ENCODE data around the gene NDUFA12. TPM values are rescaled to one million over a fixed set of nuclear protein-coding genes. Genes with fewer than 3 reads are reported as not detected.

NDUFA12 gene
- polyA plus RNA-seq, 1 experiment, result 52.7 TPM

DNA sequence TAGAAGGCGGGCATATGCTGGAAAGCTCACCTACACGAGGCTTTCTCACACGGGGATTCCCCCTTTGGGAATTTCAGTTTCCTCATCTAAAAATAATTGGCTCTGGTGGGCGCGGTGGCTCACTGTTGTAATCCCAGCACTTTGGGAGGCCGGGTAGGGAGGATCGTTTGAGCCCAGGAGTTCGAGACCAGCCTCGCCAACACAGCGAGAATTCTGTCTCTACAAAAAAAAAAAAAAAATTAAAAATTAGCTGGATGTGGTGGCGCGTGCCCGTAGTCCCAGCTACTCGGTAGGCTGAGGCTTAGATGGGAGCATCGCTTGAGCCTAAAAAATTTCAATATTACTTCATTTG lies 400 bp upstream of the NDUFA12 start:
- POLR2A ChIA-PET, result interaction anchor here (0.9 kb wide), 1 partner anchor 20 kb away, joined by 5 read pairs; no protein-coding TSS in a partner anchor
- TF ChIP-seq, protein P1, sequence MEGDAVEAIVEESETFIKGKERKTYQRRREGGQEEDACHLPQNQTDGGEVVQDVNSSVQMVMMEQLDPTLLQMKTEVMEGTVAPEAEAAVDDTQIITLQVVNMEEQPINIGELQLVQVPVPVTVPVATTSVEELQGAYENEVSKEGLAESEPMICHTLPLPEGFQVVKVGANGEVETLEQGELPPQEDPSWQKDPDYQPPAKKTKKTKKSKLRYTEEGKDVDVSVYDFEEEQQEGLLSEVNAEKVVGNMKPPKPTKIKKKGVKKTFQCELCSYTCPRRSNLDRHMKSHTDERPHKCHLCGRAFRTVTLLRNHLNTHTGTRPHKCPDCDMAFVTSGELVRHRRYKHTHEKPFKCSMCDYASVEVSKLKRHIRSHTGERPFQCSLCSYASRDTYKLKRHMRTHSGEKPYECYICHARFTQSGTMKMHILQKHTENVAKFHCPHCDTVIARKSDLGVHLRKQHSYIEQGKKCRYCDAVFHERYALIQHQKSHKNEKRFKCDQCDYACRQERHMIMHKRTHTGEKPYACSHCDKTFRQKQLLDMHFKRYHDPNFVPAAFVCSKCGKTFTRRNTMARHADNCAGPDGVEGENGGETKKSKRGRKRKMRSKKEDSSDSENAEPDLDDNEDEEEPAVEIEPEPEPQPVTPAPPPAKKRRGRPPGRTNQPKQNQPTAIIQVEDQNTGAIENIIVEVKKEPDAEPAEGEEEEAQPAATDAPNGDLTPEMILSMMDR (IDR thresholded peaks at IDR 0.05; ENCODE audit: insufficient read depth, low read depth, low read length), result no peak
- Histone ChIP-seq H3K4me3 (ENCODE audit: low read depth, low read length) (peak overlapping the region; percentile 53), H3K27me3 (ENCODE audit: control insufficient read depth, insufficient read depth, low read length) (no peaks in the 10 kb centered on the region), H3K36me3 (ENCODE audit: control insufficient read depth, insufficient read depth, low read length) (no peaks in the 10 kb centered on the region)
- CTCF ChIA-PET, result interaction anchor here (0.6 to 1.0 kb wide), 6 partner anchors 9 to 774 kb away, joined by 3 read pairs; no protein-coding TSS in a partner anchor
- DNase-seq (ENCODE audit: low read depth), result no peak

DNA sequence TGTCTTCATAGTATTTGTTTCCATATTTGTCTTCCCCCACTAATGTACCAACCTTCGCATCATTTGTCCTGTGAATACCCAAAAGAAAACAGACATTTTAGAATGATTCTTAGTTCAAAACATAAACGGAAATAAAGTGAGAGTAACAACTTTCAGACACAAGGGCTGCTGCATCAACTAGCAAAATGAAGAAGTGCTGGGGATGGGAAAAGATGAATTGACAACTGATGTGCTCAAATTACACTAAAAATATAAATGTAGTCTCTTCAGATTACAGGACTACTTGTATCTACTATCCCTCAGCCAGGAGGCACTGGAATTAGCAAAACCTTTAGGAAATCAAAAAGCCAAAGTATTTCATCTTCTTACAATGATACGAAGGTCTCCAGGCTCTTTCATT lies 743 bp downstream of the NDUFA12 start:
- no peak for DNase-seq (ENCODE audit: low read depth)
- Histone ChIP-seq H3K4me3 (ENCODE audit: low read depth, low read length) (peak overlapping the region; percentile 53), H3K36me3 (ENCODE audit: control insufficient read depth, insufficient read depth, low read length) (no peaks in the 10 kb centered on the region), H3K27me3 (ENCODE audit: control insufficient read depth, insufficient read depth, low read length) (no peaks in the 10 kb centered on the region)
- TF ChIP-seq, protein P1 (IDR thresholded peaks at IDR 0.05; ENCODE audit: insufficient read depth, low read depth, low read length), result no peak
- CTCF ChIA-PET, result interaction anchor here (0.9 kb wide), 1 partner anchor 138 kb away, joined by 3 read pairs; no protein-coding TSS in a partner anchor
- POLR2A ChIA-PET, result no interaction called here

DNA sequence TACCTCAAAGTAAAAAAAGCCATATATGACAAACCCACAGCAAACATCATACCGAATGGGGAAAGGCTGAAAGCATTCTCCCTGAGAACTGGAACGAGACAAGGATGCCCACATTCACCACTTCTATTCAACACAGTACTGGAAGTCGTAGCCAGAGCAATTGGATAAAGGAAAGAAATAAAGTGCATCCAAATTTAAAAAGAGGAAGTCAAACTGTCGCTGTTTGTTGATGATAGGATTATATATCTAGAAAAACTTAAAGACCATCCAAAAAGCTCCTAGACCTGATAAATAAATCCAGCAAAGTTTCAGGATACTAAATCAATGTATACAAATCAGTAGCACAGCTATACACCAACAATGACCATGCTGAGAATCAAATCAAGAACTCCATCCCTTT lies 5.2 kb downstream of the NDUFA12 start:
- Histone ChIP-seq H3K4me3 (ENCODE audit: low read depth, low read length) (no peak overlapping the region), H3K27me3 (ENCODE audit: control insufficient read depth, insufficient read depth, low read length) (no peaks in the 10 kb centered on the region), H3K36me3 (ENCODE audit: control insufficient read depth, insufficient read depth, low read length) (no peaks in the 10 kb centered on the region)
- CTCF ChIA-PET, result no interaction called here
- POLR2A ChIA-PET, result no interaction called here
- DNase-seq (ENCODE audit: low read depth), result no peak
- TF ChIP-seq, protein P1 (IDR thresholded peaks at IDR 0.05; ENCODE audit: insufficient read depth, low read depth, low read length), result no peak

DNA sequence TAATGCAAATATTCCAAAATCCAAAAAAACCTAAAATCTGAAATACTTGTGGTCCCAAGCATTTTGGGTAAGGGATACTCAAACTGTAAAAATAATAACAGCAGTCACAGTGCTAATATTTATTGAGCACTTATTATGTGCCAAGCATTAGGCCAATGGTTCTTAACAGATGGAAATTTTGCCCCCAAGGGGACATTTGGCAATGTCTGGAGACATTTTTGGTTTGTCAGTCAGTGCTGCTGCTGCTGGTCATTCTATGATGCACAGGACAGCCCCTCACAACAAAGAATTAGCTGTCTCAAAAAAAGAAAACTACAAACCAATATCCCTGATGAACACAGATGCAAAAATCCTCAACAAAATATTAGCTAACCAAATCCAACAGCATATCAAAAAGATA lies 5.8 kb downstream of the NDUFA12 start:
- Histone ChIP-seq H3K27me3 (ENCODE audit: control insufficient read depth, insufficient read depth, low read length) (no peaks in the 10 kb centered on the region), H3K36me3 (ENCODE audit: control insufficient read depth, insufficient read depth, low read length) (no peaks in the 10 kb centered on the region), H3K4me3 (ENCODE audit: low read depth, low read length) (no peak overlapping the region)
- TF ChIP-seq, protein P1 (IDR thresholded peaks at IDR 0.05; ENCODE audit: insufficient read depth, low read depth, low read length), result no peak
- ChIA-PET POLR2A (no interaction called here), CTCF (no interaction called here)
- no peak for DNase-seq (ENCODE audit: low read depth)

DNA sequence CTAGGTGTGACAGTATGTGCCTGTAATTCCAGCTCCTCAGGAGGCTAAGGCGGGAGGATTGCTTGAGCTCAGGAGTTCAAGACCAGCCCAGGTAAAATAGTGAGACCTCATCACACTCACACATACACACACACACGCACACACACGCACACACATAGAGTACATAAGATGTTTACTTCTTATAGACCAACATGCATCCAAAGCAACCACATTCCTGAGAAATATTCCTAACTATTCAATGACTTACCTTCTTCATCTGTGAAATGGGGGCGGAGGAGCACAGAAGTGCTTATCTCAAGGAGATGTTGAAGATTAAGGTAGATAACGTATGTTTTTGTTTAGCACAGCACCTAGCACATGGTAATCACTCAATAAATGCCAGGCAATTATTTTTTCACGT lies 6.4 kb downstream of the NDUFA12 start:
- TF ChIP-seq, protein P1 (IDR thresholded peaks at IDR 0.05; ENCODE audit: insufficient read depth, low read depth, low read length), result no peak
- ChIA-PET CTCF (no interaction called here), POLR2A (no interaction called here)
- no peak for DNase-seq (ENCODE audit: low read depth)
- H3K27me3 ChIP-seq (ENCODE audit: control insufficient read depth, insufficient read depth, low read length), result no peaks in the 10 kb centered on the region
- peaks cover 2% of the 10 kb centered on the region; the same call in 1 of the 2 replicates for H3K36me3 ChIP-seq (ENCODE audit: control insufficient read depth, insufficient read depth, low read length)
- no peak overlapping the region for H3K4me3 ChIP-seq (ENCODE audit: low read depth, low read length)
